ENCODE measurements around the gene TFPT.
"Not testable (repeated sequence)": the region's sequence is repeated elsewhere in the genome, so short reads cannot be mapped to it uniquely, and the experiment has no call there.

Gene TFPT

GRCh38 chr19:54114340-54115108 lies 933 bp downstream of the TFPT start:
- peak; percentile 64 for DNase-seq

- DNase-seq, result no peak
Measured at GRCh38 chr19:54109651-54110050, 5.8 kb downstream of the TFPT start.

GRCh38 chr19:54108496-54108895 lies 7.0 kb downstream of the TFPT start:
- no peak for DNase-seq

GRCh38 chr19:54107876-54108490 lies 7.5 kb downstream of the TFPT start:
- no peak for DNase-seq

GRCh38 chr19:54106716-54107115 lies 8.7 kb downstream of the TFPT start:
- no peak for DNase-seq

GRCh38 chr19:54105796-54106195 lies 9.7 kb downstream of the TFPT start:
- no peak for DNase-seq

GRCh38 chr19:54104998-54105715 lies 10.3 kb downstream of the TFPT start:
- no peak for DNase-seq

GRCh38 chr19:54102421-54103169 lies 12.9 kb downstream of the TFPT start, which contains the start of gene NDUFA3:
Gene NDUFA3, plus strand, starts transcription at chr19:54102855. Its CDS starts 24 bp downstream, at chr19:54102879.
- peak; percentile 98 for DNase-seq

- DNase-seq, result no peak
Measured at GRCh38 chr19:54100561-54100960, 14.9 kb downstream of the TFPT start, which contains the start of gene OSCAR. Gene OSCAR, minus strand, starts transcription at chr19:54100803. Its CDS starts 11 bp downstream, at chr19:54100792.

- DNase-seq, result not testable (repeated sequence)
Measured at GRCh38 chr19:54099903-54100255, 15.6 kb downstream of the TFPT start.

GRCh38 chr19:54099190-54099902 lies 16.1 kb downstream of the TFPT start:
- no peak for DNase-seq

GRCh38 chr19:54096617-54097106 lies 18.8 kb downstream of the TFPT start:
- DNase-seq, result no peak

- peak; percentile 56 for DNase-seq
Measured at GRCh38 chr19:54095859-54096616, 19.4 kb downstream of the TFPT start.

- DNase-seq, result no peak
Measured at GRCh38 chr19:54095136-54095858, 20.2 kb downstream of the TFPT start.

GRCh38 chr19:54094426-54095000 lies 20.9 kb downstream of the TFPT start:
- DNase-seq, result no peak

- DNase-seq, result no peak
Measured at GRCh38 chr19:54084410-54084809, 31.0 kb downstream of the TFPT start.

- DNase-seq, result no peak
Measured at GRCh38 chr19:54081032-54081431, 34.4 kb downstream of the TFPT start, which contains the start of gene TARM1. Gene TARM1, minus strand, starts transcription at chr19:54081365. Its CDS starts 25 bp downstream, at chr19:54081340.

GRCh38 chr19:54077334-54077733 lies 38.1 kb downstream of the TFPT start:
- DNase-seq, result no peak

- DNase-seq, result no peak
Measured at GRCh38 chr19:54074851-54075250, 40.6 kb downstream of the TFPT start.

GRCh38 chr19:54073829-54074228 lies 41.6 kb downstream of the TFPT start:
- no peak for DNase-seq
